HG02840 (cell line): ENCODE results near the gene MTHFSD.

ENCODE experiments used
- ATAC-seq: cut with Tn5 transposase; IDR thresholded peaks from one replicate; pipeline ENCODE4 v1.9.1; 2021; ENCODE audit warnings: mild to moderate bottlenecking, moderate library complexity, moderate number of reproducible peaks; ENCODE audit not compliant: unreplicated experiment, low FRiP score

MTHFSD gene

GRCh38 chr16:86584071-86584685, 29.1 kb upstream of the MTHFSD start:
- no peak for ATAC-seq

- no peak for ATAC-seq
Measured at GRCh38 chr16:86581458-86581857, 26.4 kb upstream of the MTHFSD start.

- no peak for ATAC-seq
Measured at GRCh38 chr16:86580791-86581170, 25.7 kb upstream of the MTHFSD start.

GRCh38 chr16:86580063-86580790, 25.2 kb upstream of the MTHFSD start:
- no peak for ATAC-seq

- ATAC-seq: no peak
Measured at GRCh38 chr16:86579268-86580062, 24.4 kb upstream of the MTHFSD start.

GRCh38 chr16:86578611-86579267, 23.7 kb upstream of the MTHFSD start:
- no peak for ATAC-seq

GRCh38 chr16:86578061-86578599, 23.1 kb upstream of the MTHFSD start, which contains the start of gene FOXL1:
Gene FOXL1, plus strand, starts transcription at chr16:86578549. Its CDS starts 175 bp downstream, at chr16:86578724.
- ATAC-seq: no peak

- ATAC-seq: no peak
Measured at GRCh38 chr16:86577314-86577971, 22.4 kb upstream of the MTHFSD start.

- ATAC-seq: no peak
Measured at GRCh38 chr16:86576591-86577313, 21.7 kb upstream of the MTHFSD start.

- no peak for ATAC-seq
Measured at GRCh38 chr16:86575754-86576557, 20.9 kb upstream of the MTHFSD start.

- no peak for ATAC-seq
Measured at GRCh38 chr16:86575095-86575685, 20.2 kb upstream of the MTHFSD start.

- ATAC-seq: no peak
Measured at GRCh38 chr16:86574646-86575045, 19.6 kb upstream of the MTHFSD start.

- no peak for ATAC-seq
Measured at GRCh38 chr16:86573646-86574508, 18.8 kb upstream of the MTHFSD start.

- ATAC-seq: no peak
Measured at GRCh38 chr16:86573215-86573614, 18.2 kb upstream of the MTHFSD start.

GRCh38 chr16:86572606-86573005, 17.6 kb upstream of the MTHFSD start:
- ATAC-seq: no peak

- no peak for ATAC-seq
Measured at GRCh38 chr16:86572041-86572521, 17.0 kb upstream of the MTHFSD start.

GRCh38 chr16:86571530-86571915, 16.5 kb upstream of the MTHFSD start:
- ATAC-seq: no peak
